H1 (cell line): ENCODE measurements around the gene CRAT. TPM values are rescaled to one million over a fixed set of nuclear protein-coding genes. Genes with fewer than 3 reads are reported as not detected.

Source experiments
- ATF3 ChIP-seq: IDR thresholded peaks from 2 replicates; pipeline ENCODE4 v1.6.1; 2011; ENCODE audit warnings: low read depth, mild to moderate bottlenecking, low read length; ENCODE audit not compliant: insufficient read depth
- CBX5 ChIP-seq: fragments of 300-800, 300-1000 bp; sonication (generic); IDR thresholded peaks from 2 replicates; pipeline ENCODE4 v1.7.1; 2016; ENCODE audit warnings: antibody characterized with exemption, low read length, low read depth
- CHD7 ChIP-seq: fragments of 300-600 bp; sonication (generic); IDR thresholded peaks from 2 replicates; pipeline ENCODE4 v1.7.1; 2012; ENCODE audit warnings: low read length, moderate library complexity, mild to moderate bottlenecking, inconsistent platforms; ENCODE audit not compliant: insufficient replicate concordance
- CTBP2 ChIP-seq: IDR thresholded peaks from 2 replicates; pipeline ENCODE4 v1.7.0; 2011; ENCODE audit warnings: borderline replicate concordance, mild to moderate bottlenecking, moderate library complexity, mixed read lengths, low read length; ENCODE audit not compliant: insufficient read depth, insufficient read length
- GTF2F1 ChIP-seq: IDR thresholded peaks from 2 replicates; pipeline ENCODE4 v1.6.1; 2012; ENCODE audit warnings: low read depth, low read length, improper control_type of control experiment, borderline replicate concordance
- HDAC6 ChIP-seq: IDR thresholded peaks from one replicate; pipeline ENCODE4 v1.7.1; 2012; ENCODE audit warnings: low read depth, mild to moderate bottlenecking, inconsistent platforms, low read length, moderate library complexity
- KDM4A ChIP-seq: IDR thresholded peaks from one replicate; pipeline ENCODE4 v1.7.1; 2012; ENCODE audit warnings: low read depth, mild to moderate bottlenecking, moderate library complexity, low read length, inconsistent platforms; ENCODE audit not compliant: severe bottlenecking
- SIRT6 ChIP-seq: IDR thresholded peaks from one replicate; pipeline ENCODE4 v1.7.1; 2012; ENCODE audit warnings: low read length, inconsistent platforms
- SRF ChIP-seq: IDR thresholded peaks from 2 replicates; pipeline ENCODE4 v1.6.1; 2011; ENCODE audit warnings: mild to moderate bottlenecking, low read depth, low read length, moderate library complexity
- SUZ12 ChIP-seq: fragments of 200-600 bp; sonication (generic); IDR thresholded peaks from 2 replicates; pipeline ENCODE4 v1.6.1; 2012; ENCODE audit warnings: mild to moderate bottlenecking, inconsistent platforms, low read length, moderate library complexity, mixed read lengths
- polyA plus RNA-seq, 7 experiments: library from polyadenylated mRNA; depleted of rRNA in 3 of 7; stranded (reverse) in 5 of 7; unstranded in 2 of 7; fragments of >200 nt in 5 of 7; fragments of 200-250 nt in 2 of 7; gene quantifications; 1 replicate in 5 of 7; 2 replicates in 1 of 7; 4 replicates in 1 of 7; pipeline versions ENCODE4 v1.2.1 to v1.2.3, GENCODE V29; 2011 to 2013; ENCODE audit warnings: missing spikeins in 2 of 7, mixed read lengths in 2 of 7
- total RNA-seq: library from RNA; stranded (reverse); fragmentation: NEBNext Ultra II Directional; extraction: Animal tissue kit (Norgen Biotek cat#: 25700); gene quantifications from 2 replicates; pipeline ENCODE4 v1.2.1, GENCODE V29; 2021

Gene CRAT
- total and polyA plus RNA-seq, 2 of the 8 experiments (the other 6 are each of a cell fraction or from before 2014, with no cell fraction given) = 8.2 to 17.3 TPM

GRCh38 chr9:129111528-129112151, 1.0 kb upstream of the CRAT start (continued):
- TF ChIP-seq ATF3 = no peak
- no peak for TF ChIP-seq SIRT6
- no peak for TF ChIP-seq CHD7
- TF ChIP-seq SUZ12 = no peak
- TF ChIP-seq GTF2F1 = no peak
- peak; percentile 33 for TF ChIP-seq KDM4A
- TF ChIP-seq SRF = no peak
- TF ChIP-seq HDAC6 = no peak
- TF ChIP-seq CBX5 = no peak
- TF ChIP-seq CTBP2 = no peak
